ENCODE results near the gene PIK3C2G. TPM values are rescaled to one million over a fixed set of nuclear protein-coding genes. Genes with fewer than 3 reads are reported as not detected.

The PIK3C2G gene
- polyA plus RNA-seq, 2 of the 4 experiments (the other 2 are of a cell fraction): 0.01 TPM; not detected in 1

- Histone ChIP-seq H3K9me3 (no peaks in the 10 kb centered on the region), H3K27ac (no peak overlapping the region), H3K4me2 (no peak overlapping the region), H3K4me3 (no peak overlapping the region), H3K4me1 (no peaks in the 10 kb centered on the region)
- no peak for TF ChIP-seq PHF8 (IDR thresholded peaks at IDR 0.05; ENCODE audit: borderline replicate concordance, low read depth)
- TF ChIP-seq FOSL2 (IDR thresholded peaks at IDR 0.05): no peak
- peak; percentile 47 for TF ChIP-seq FOSL2 (CRISPR knock-in tag; IDR thresholded peaks at IDR 0.05)
- 55% methylated on average over 9 of the region's 9 CpGs for WGBS (ENCODE audit: missing lambda C conversion rate)
- FAIRE-seq (no peak), DNase-seq (ENCODE audit: low read depth in 1 of 2, low spot score in 1 of 2) (no peak), ATAC-seq (no peak)
- ChIA-PET CTCF (no interaction called here), POLR2A (no interaction called here)
These were observed 6.2 kb downstream of the PIK3C2G start for GRCh38 chr12:18267427-18268099.

GRCh38 chr12:18270958-18271460, 9.7 kb downstream of the PIK3C2G start:
- no peaks in the 10 kb centered on the region for H3K9me3 ChIP-seq
- 76% methylated on average over 3 of the region's 3 CpGs for WGBS (ENCODE audit: missing lambda C conversion rate)
- CTCF ChIA-PET: no interaction called here
- TF ChIP-seq ZC3H11A (IDR thresholded peaks at IDR 0.05) (no peak), TP53 (CRISPR knock-in tag; IDR thresholded peaks at IDR 0.05) (no peak), HOXB5 (CRISPR knock-in tag; IDR thresholded peaks at IDR 0.05) (no peak), ESRRA (IDR thresholded peaks at IDR 0.05; ENCODE audit: borderline replicate concordance, low read length) (no peak)
- no peak for FAIRE-seq
- H3K4me1 ChIP-seq: no peaks in the 10 kb centered on the region
- ATAC-seq: no peak
- H3K27ac ChIP-seq: no peak overlapping the region
- no peak for DNase-seq (ENCODE audit: low read depth in 1 of 2, low spot score in 1 of 2)
- no peak overlapping the region for H3K4me3 ChIP-seq
- H3K4me2 ChIP-seq: no peak overlapping the region
- POLR2A ChIA-PET: no interaction called here

- FAIRE-seq (peak; percentile 36), ATAC-seq (no peak), DNase-seq (ENCODE audit: low read depth in 1 of 2, low spot score in 1 of 2) (peak; percentile 2 to 8)
- H3K4me3 ChIP-seq: no peak overlapping the region
- 0 out of 2 replicates have a peak, but pooled peaks have one; percentile 51 for TF ChIP-seq GATA3 (IDR thresholded peaks at IDR 0.05; ENCODE audit: borderline replicate concordance)
- no peak for TF ChIP-seq CTCF (IDR thresholded peaks at IDR 0.05)
- TF ChIP-seq SMC3 (IDR thresholded peaks at IDR 0.05): no peak
- TF ChIP-seq MAZ (IDR thresholded peaks at IDR 0.05; ENCODE audit: borderline replicate concordance, low read depth, low read length): no peak
- no peak for TF ChIP-seq HOXB13 (CRISPR knock-in tag; IDR thresholded peaks at IDR 0.05; ENCODE audit: low read depth)
- TF ChIP-seq FOXS1 (CRISPR knock-in tag; IDR thresholded peaks at IDR 0.05): no peak
- TF ChIP-seq SREBF2 (IDR thresholded peaks at IDR 0.05): no peak
- no peak for TF ChIP-seq REST (IDR thresholded peaks at IDR 0.05)
- TF ChIP-seq USF2 (IDR thresholded peaks at IDR 0.05): no peak
- no peak for TF ChIP-seq ESRRA (IDR thresholded peaks at IDR 0.05; ENCODE audit: borderline replicate concordance, low read length)
- TF ChIP-seq FOSL2 (IDR thresholded peaks at IDR 0.05): no peak; the same call in 1 of the 2 replicates
- peak; percentile 9; the same call in 1 of the 2 replicates for TF ChIP-seq FOSL2 (CRISPR knock-in tag; IDR thresholded peaks at IDR 0.05)
- TF ChIP-seq RARB (CRISPR knock-in tag; IDR thresholded peaks at IDR 0.05): no peak
- POLR2A ChIA-PET: interaction anchor here (0.6 kb wide), 1 partner anchor 124 kb away, joined by 3 read pairs; no protein-coding TSS in a partner anchor
- H3K4me1 ChIP-seq: no peaks in the 10 kb centered on the region
- CTCF ChIA-PET: interaction anchor here (0.6 kb wide), 1 partner anchor 26 kb away, joined by 5 read pairs; no protein-coding TSS in a partner anchor
- no peaks in the 10 kb centered on the region for H3K9me3 ChIP-seq
- H3K27ac ChIP-seq: no peak overlapping the region
- 2% methylated on average over 1 of the region's 1 CpG for WGBS (ENCODE audit: missing lambda C conversion rate)
- H3K4me2 ChIP-seq: no peak overlapping the region
These were observed 14.7 kb downstream of the PIK3C2G start for GRCh38 chr12:18275981-18276380.
